Measurements from ENCODE around the gene SORL1. TPM values are rescaled to one million over a fixed set of nuclear protein-coding genes. Genes with fewer than 3 reads are reported as not detected.

Gene SORL1
- total RNA-seq, 1 donor from 2014 or later = 11.1 TPM

GRCh38 chr11:121570453-121570852 lies 118.3 kb downstream of the SORL1 start:
- Mint-ChIP-seq H3K36me3 (ENCODE audit: unreplicated experiment) (peaks cover 4% of the 10 kb centered on the region), H3K27me3 (ENCODE audit: unreplicated experiment) (peaks cover 2% of the 10 kb centered on the region), H3K9me3 (ENCODE audit: unreplicated experiment) (peaks cover 4% of the 10 kb centered on the region), H3K4me3 (ENCODE audit: unreplicated experiment) (no peak overlapping the region), H3K27ac (ENCODE audit: unreplicated experiment) (no peak overlapping the region), H3K4me1 (ENCODE audit: low read depth, unreplicated experiment) (peaks cover 13% of the 10 kb centered on the region)
- DNase-seq = no peak
- no peak for TF ChIP-seq CTCF (IDR thresholded peaks at IDR 0.05; ENCODE audit: partially characterized antibody, unreplicated experiment)

- TF ChIP-seq CTCF (IDR thresholded peaks at IDR 0.05; ENCODE audit: partially characterized antibody, unreplicated experiment) = no peak
- Mint-ChIP-seq H3K4me1 (ENCODE audit: low read depth, unreplicated experiment) (peaks cover 12% of the 10 kb centered on the region), H3K27me3 (ENCODE audit: unreplicated experiment) (peaks cover 2% of the 10 kb centered on the region), H3K4me3 (ENCODE audit: unreplicated experiment) (no peak overlapping the region), H3K36me3 (ENCODE audit: unreplicated experiment) (peaks cover 4% of the 10 kb centered on the region), H3K27ac (ENCODE audit: unreplicated experiment) (no peak overlapping the region), H3K9me3 (ENCODE audit: unreplicated experiment) (peaks cover 4% of the 10 kb centered on the region)
- no peak for DNase-seq
These were observed 119.4 kb downstream of the SORL1 start for GRCh38 chr11:121571506-121571905.

- Mint-ChIP-seq H3K4me3 (ENCODE audit: unreplicated experiment) (no peak overlapping the region), H3K4me1 (ENCODE audit: low read depth, unreplicated experiment) (peaks cover 15% of the 10 kb centered on the region), H3K27me3 (ENCODE audit: unreplicated experiment) (peaks cover 2% of the 10 kb centered on the region), H3K9me3 (ENCODE audit: unreplicated experiment) (peaks cover 2% of the 10 kb centered on the region), H3K36me3 (ENCODE audit: unreplicated experiment) (no peaks in the 10 kb centered on the region), H3K27ac (ENCODE audit: unreplicated experiment) (no peak overlapping the region)
- no peak for DNase-seq
- no peak for TF ChIP-seq CTCF (IDR thresholded peaks at IDR 0.05; ENCODE audit: partially characterized antibody, unreplicated experiment)
These were observed 120.5 kb downstream of the SORL1 start for GRCh38 chr11:121572571-121573059.

- Mint-ChIP-seq H3K9me3 (ENCODE audit: unreplicated experiment) (peaks cover 3% of the 10 kb centered on the region), H3K27ac (ENCODE audit: unreplicated experiment) (no peak overlapping the region), H3K4me3 (ENCODE audit: unreplicated experiment) (no peak overlapping the region), H3K36me3 (ENCODE audit: unreplicated experiment) (peaks cover 2% of the 10 kb centered on the region), H3K27me3 (ENCODE audit: unreplicated experiment) (peaks cover 2% of the 10 kb centered on the region), H3K4me1 (ENCODE audit: low read depth, unreplicated experiment) (peaks cover 17% of the 10 kb centered on the region)
- no peak for DNase-seq
- no peak for TF ChIP-seq CTCF (IDR thresholded peaks at IDR 0.05; ENCODE audit: partially characterized antibody, unreplicated experiment)
These were observed 122.7 kb downstream of the SORL1 start for GRCh38 chr11:121574801-121575200.

GRCh38 chr11:121575250-121575962 lies 123.3 kb downstream of the SORL1 start:
- Mint-ChIP-seq H3K27ac (ENCODE audit: unreplicated experiment) (no peak overlapping the region), H3K4me3 (ENCODE audit: unreplicated experiment) (no peak overlapping the region), H3K4me1 (ENCODE audit: low read depth, unreplicated experiment) (peaks cover 17% of the 10 kb centered on the region), H3K27me3 (ENCODE audit: unreplicated experiment) (peaks cover 3% of the 10 kb centered on the region), H3K36me3 (ENCODE audit: unreplicated experiment) (peaks cover 8% of the 10 kb centered on the region), H3K9me3 (ENCODE audit: unreplicated experiment) (peaks cover 7% of the 10 kb centered on the region)
- DNase-seq = no peak
- no peak for TF ChIP-seq CTCF (IDR thresholded peaks at IDR 0.05; ENCODE audit: partially characterized antibody, unreplicated experiment)

Data from glutamatergic neuron (in vitro differentiated cells).